ENCODE measurements around the gene TGM2.

GRCh38 chr20:38181971-38182370 lies 16.9 kb upstream of the TGM2 start:
- TF ChIP-seq JUN (IDR thresholded peaks at IDR 0.05; ENCODE audit: borderline replicate concordance, insufficient read depth, insufficient read length, low read depth) (no peak), POLR2A (IDR thresholded peaks at IDR 0.05; ENCODE audit: low read depth, low read length) (no peak), CTCF (IDR thresholded peaks at IDR 0.05; ENCODE audit: extremely low read depth in 1 of 2, insufficient read depth in 1 of 2, low read depth in 1 of 2, low read length in 2 of 2) (no peak), FOS (IDR thresholded peaks at IDR 0.05; ENCODE audit: borderline replicate concordance, insufficient read depth, low read length) (no peak)
